Forelimb muscle (tissue), 1 donor: ENCODE results near the gene DMRTC2. TPM values are rescaled to one million over a fixed set of nuclear protein-coding genes. Genes with fewer than 3 reads are reported as not detected.

Source experiments
- DNase-seq: peaks from one replicate; pipeline ENCODE4 v3.0.0-alpha.2; 2013; ENCODE audit warnings: low read depth
- polyA plus RNA-seq: library from polyadenylated mRNA; unstranded; fragments of 120-200 nt; gene quantifications from one replicate; pipeline ENCODE4 v1.2.1, GENCODE V29; 2013; ENCODE audit not compliant: insufficient read length

Gene DMRTC2
- polyA plus RNA-seq, 1 donor: not detected

- DNase-seq: no peak
Observed at GRCh38 chr19:41890936-41891335, 46.1 kb downstream of the DMRTC2 start.

- DNase-seq: no peak
Observed at GRCh38 chr19:41892173-41892902, 47.5 kb downstream of the DMRTC2 start.

DNA sequence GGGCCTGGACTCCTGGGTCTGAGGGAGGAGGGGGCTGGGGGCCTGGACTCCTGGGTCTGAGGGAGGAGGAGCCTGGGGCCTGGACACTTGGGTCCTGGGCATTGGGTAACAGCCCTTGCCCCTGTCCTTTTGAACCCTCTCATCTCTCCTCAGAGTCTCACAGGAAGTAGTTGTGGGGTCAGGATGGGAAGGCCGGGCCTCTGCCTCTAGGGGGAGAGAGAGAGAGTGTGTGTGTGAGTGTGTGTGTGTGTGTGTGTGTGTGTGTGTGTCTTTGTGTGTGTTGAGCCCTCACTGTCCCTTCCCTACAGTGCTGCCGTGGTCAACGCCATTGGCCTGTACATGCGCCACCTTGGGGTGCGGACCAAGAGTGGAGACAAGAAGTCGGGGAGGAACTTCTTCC, 49.1 kb downstream of the DMRTC2 start:
- no peak for DNase-seq

- no peak for DNase-seq
Observed at GRCh38 chr19:41894350-41894749, 49.5 kb downstream of the DMRTC2 start.

DNA sequence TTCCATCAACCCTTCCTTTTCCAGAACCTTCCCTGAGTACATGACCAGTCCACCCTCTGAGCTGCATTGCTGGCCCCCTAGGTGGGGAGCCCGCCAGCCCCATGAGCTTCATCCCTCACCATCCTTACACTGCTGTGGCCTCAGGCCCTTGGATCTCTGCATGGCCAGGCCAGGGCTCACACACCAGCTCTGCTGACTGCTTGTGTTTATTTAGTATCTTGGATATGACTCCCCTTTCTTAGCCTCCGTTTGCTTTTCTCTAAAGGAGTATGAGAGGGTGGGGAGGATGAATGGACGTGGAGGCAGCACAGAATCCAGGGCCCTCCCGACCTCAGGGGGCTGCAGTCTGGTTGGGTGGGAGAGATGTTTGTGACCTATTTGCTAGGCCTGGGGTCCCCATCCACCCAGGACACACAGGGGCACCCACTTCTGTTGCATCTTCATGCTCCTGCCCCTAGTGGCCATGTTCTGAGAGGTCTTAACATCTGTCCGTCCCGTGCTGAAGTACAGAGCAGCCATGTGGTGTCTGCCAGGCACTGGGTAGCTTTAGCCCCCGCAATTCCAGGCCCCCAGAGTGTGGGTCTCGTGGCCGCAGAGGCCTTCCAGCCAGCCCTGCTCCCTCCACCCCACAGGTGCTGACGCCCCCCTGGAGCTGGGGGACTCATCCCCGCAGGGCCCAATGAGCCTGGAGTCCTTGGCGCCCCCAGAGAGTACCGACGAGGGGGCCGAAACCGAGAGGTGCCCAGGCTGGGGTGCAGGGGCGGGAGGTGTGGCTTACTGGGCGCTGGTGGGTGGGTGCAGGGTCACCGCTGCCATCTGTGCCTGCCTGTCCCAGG, 51.1 kb downstream of the DMRTC2 start:
- DNase-seq: no peak

DNA sequence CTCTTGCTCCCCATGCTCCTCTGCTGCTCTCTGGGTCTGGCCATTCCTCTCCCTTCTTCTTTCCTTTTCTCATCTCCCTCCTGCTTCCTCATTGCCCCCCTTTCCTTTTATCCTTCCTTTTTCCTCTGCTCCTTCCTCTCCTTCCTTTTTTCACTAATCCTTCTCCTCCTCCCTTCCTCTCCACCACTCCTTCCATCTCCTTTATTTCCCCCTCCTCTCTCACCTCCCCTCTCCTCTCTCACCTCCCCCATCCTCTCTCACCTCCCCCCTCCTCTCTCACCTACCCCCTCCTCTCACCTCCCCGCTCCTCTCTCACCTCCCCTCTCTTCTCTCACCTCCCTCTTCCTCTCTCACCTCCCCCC, 51.7 kb downstream of the DMRTC2 start:
- DNase-seq: no peak

- no peak for DNase-seq
Observed at GRCh38 chr19:41897181-41897580, 52.3 kb downstream of the DMRTC2 start.

- DNase-seq: no peak
Observed at GRCh38 chr19:41897820-41898219, 53.0 kb downstream of the DMRTC2 start.

DNA sequence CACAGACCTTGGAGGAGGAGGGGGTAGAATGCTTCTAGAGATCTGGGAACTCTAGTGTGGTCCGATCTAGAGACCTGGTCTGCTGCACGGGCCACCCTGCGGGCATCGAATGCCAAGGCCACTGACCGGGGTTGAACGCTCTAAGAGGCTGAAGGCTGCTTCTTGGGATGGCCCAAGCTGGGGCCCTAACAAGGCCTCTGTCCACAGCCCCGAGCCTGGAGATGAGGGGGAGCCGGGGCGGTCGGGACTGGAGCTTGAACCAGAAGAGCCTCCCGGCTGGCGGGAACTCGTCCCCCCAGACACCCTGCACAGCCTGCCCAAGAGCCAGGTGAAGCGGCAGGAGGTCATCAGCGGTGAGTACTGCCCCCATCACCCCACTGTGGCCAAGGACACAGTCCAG, 53.4 kb downstream of the DMRTC2 start:
- DNase-seq: no peak

Other genes with a start within 250 kb of the DMRTC2 start
- gene CEACAM4, start 218.0 kb upstream of the DMRTC2 start, polyA plus RNA-seq: 0.16 TPM
- not detected for gene CEACAM7, start 156.8 kb upstream of the DMRTC2 start, polyA plus RNA-seq
- not detected for gene CEACAM5, start 136.4 kb upstream of the DMRTC2 start, polyA plus RNA-seq
- gene CEACAM6, start 89.5 kb upstream of the DMRTC2 start, polyA plus RNA-seq: 0.23 TPM
- gene CEACAM3, start 48.5 kb upstream of the DMRTC2 start, polyA plus RNA-seq: not detected
- gene LYPD4, start 359 bp upstream of the DMRTC2 start, polyA plus RNA-seq: not detected
- gene RPS19, start 15.2 kb downstream of the DMRTC2 start, polyA plus RNA-seq: 2,505 TPM
- 0.73 TPM for gene CD79A, start 32.2 kb downstream of the DMRTC2 start, polyA plus RNA-seq
- gene ARHGEF1, start 38.1 kb downstream of the DMRTC2 start, polyA plus RNA-seq: 34.3 TPM
- gene ERFL, start 83.4 kb downstream of the DMRTC2 start, polyA plus RNA-seq: 0.11 TPM
- gene RABAC1, start 114.3 kb downstream of the DMRTC2 start, polyA plus RNA-seq: 64.5 TPM
- 0.61 TPM for gene ATP1A3, start 149.2 kb downstream of the DMRTC2 start, polyA plus RNA-seq
- gene GRIK5, start 225.2 kb downstream of the DMRTC2 start, polyA plus RNA-seq: 2.5 TPM
- gene ZNF574, start 231.1 kb downstream of the DMRTC2 start, polyA plus RNA-seq: 10.1 TPM